Measurements from ENCODE around the gene ALKBH4. TPM values are rescaled to one million over a fixed set of nuclear protein-coding genes. Genes with fewer than 3 reads are reported as not detected.

Gene ALKBH4
- total RNA-seq, 1 experiment from 2014 or later: 13.8 TPM

DNA sequence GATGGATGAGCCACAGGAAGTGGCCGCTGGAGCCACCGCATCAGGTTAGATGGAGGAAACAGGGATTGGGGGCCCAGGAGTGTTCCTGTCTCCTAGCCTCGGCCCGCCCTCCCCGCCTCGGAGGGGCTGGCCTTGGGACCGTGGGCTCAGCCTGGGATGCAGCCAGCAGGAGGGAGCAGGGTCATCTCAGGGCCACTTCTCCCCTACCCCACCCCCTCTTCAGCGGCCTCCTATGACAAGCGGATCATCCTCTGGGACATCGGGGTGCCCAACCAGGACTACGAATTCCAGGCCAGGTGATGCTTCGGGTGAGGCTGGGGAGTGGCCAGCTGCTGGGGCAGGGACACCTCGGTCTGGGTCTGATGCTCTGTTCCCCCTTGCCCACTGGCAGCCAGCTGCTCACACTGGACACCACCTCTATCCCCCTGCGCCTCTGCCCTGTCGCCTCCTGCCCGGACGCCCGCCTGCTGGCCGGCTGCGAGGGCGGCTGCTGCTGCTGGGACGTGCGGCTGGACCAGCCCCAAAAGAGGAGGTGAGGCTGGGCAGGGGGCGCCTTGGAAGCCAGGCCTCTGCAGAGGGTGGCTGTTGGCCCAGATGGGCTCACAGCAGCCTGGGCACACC is 4.8 kb upstream of the ALKBH4 start:
- no TSS peak for BruUV-seq (replicated peaks)
- Mint-ChIP-seq H3K9me3 (ENCODE audit: unreplicated experiment) (no peaks in the 10 kb centered on the region), H3K4me1 (ENCODE audit: low read depth, unreplicated experiment) (no peaks in the 10 kb centered on the region), H3K27me3 (ENCODE audit: insufficient read depth, unreplicated experiment) (no peaks in the 10 kb centered on the region), H3K27ac (ENCODE audit: unreplicated experiment) (no peak overlapping the region), H3K4me3 (ENCODE audit: unreplicated experiment) (no peak overlapping the region), H3K36me3 (ENCODE audit: insufficient read depth, unreplicated experiment) (peaks cover 45% of the 10 kb centered on the region)
- POLR2A ChIA-PET: no interaction called here
- DNase-seq: peak in 1 of 2 experiments; percentile 28
- intact Hi-C loops (cut with micrococcal nuclease; ENCODE audit: unreplicated experiment): no loop called here
- Histone ChIP-seq H3K4me1 (peaks cover 5% of the 10 kb centered on the region; the same call in 1 of the 2 replicates), H3K4me3 (ENCODE audit: low read depth, low read length) (no peak overlapping the region), H3K36me3 (ENCODE audit: control insufficient read depth, insufficient read depth, low read length) (no peaks in the 10 kb centered on the region; the same call in 1 of the 2 replicates), H3K9me3 (no peaks in the 10 kb centered on the region), H3K27me3 (replicated peaks; ENCODE audit: control insufficient read depth, insufficient read depth, low read length) (no peaks in the 10 kb centered on the region)
- CTCF ChIA-PET: no interaction called here
- TF ChIP-seq, protein P1, sequence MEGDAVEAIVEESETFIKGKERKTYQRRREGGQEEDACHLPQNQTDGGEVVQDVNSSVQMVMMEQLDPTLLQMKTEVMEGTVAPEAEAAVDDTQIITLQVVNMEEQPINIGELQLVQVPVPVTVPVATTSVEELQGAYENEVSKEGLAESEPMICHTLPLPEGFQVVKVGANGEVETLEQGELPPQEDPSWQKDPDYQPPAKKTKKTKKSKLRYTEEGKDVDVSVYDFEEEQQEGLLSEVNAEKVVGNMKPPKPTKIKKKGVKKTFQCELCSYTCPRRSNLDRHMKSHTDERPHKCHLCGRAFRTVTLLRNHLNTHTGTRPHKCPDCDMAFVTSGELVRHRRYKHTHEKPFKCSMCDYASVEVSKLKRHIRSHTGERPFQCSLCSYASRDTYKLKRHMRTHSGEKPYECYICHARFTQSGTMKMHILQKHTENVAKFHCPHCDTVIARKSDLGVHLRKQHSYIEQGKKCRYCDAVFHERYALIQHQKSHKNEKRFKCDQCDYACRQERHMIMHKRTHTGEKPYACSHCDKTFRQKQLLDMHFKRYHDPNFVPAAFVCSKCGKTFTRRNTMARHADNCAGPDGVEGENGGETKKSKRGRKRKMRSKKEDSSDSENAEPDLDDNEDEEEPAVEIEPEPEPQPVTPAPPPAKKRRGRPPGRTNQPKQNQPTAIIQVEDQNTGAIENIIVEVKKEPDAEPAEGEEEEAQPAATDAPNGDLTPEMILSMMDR (IDR thresholded peaks at IDR 0.05; ENCODE audit: insufficient read depth in 1 of 2, low read depth in 1 of 2, low read length in 1 of 2, severe bottlenecking in 1 of 2, unreplicated experiment in 1 of 2): no peak

DNA sequence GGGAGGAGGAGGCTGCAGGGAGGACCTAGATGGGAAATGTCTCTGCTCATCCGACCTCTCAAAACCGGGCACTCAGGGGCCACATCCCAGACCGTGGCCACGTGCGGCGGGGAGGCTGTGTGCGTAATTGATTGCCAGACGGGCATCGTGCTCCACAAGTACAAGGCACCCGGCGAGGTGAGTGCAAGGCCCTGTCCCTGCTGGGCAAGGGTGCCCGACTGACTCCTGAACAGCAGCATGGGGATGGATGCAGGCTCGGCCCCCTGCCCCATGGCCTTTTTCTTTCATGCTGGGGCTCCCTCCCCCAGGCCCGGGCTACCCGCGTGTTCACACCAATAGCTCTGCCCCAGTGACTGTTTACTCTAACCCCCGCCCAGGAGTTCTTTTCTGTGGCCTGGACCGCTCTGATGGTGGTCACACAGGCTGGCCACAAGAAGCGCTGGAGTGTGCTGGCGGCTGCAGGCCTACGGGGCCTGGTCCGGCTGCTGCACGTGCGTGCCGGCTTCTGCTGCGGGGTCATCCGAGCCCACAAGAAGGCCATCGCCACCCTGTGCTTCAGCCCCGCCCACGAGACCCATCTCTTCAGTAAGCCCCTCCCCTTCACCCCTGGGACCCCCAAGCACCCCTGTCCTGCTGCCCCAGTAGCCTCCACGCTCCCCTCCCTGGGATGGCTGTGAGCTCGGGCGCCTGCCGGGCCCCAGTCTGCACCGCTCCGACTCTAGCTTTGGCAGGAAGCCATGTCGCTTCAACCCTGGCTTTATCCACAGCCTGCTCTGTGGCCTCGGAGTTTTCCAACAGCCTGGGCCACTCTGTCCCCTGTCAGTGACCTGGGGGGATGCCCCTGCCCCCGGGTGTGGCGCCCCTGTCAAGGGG is 4.1 kb upstream of the ALKBH4 start:
- H3K4me3 Mint-ChIP-seq (ENCODE audit: unreplicated experiment): no peak overlapping the region
- TF ChIP-seq, protein P1 (IDR thresholded peaks at IDR 0.05; ENCODE audit: insufficient read depth in 1 of 2, low read depth in 1 of 2, low read length in 1 of 2, severe bottlenecking in 1 of 2, unreplicated experiment in 1 of 2): no peak
- ChIA-PET CTCF (no interaction called here), POLR2A (no interaction called here)
- peaks cover 45% of the 10 kb centered on the region for H3K36me3 Mint-ChIP-seq (ENCODE audit: insufficient read depth, unreplicated experiment)
- Histone ChIP-seq H3K27me3 (replicated peaks; ENCODE audit: control insufficient read depth, insufficient read depth, low read length) (no peaks in the 10 kb centered on the region), H3K9me3 (no peaks in the 10 kb centered on the region), H3K4me1 (peaks cover 5% of the 10 kb centered on the region; the same call in 1 of the 2 replicates), H3K4me3 (ENCODE audit: low read depth, low read length) (no peak overlapping the region), H3K36me3 (ENCODE audit: control insufficient read depth, insufficient read depth, low read length) (no peaks in the 10 kb centered on the region; the same call in 1 of the 2 replicates)
- intact Hi-C loops (cut with micrococcal nuclease; ENCODE audit: unreplicated experiment): no loop called here
- H3K4me1 Mint-ChIP-seq (ENCODE audit: low read depth, unreplicated experiment): peaks cover 6% of the 10 kb centered on the region
- H3K27me3 Mint-ChIP-seq (ENCODE audit: insufficient read depth, unreplicated experiment): no peaks in the 10 kb centered on the region
- peak in 1 of 2 experiments; percentile 33 for DNase-seq
- BruUV-seq (replicated peaks): no TSS peak
- no peaks in the 10 kb centered on the region for H3K9me3 Mint-ChIP-seq (ENCODE audit: unreplicated experiment)
- H3K27ac Mint-ChIP-seq (ENCODE audit: unreplicated experiment): no peak overlapping the region

DNA sequence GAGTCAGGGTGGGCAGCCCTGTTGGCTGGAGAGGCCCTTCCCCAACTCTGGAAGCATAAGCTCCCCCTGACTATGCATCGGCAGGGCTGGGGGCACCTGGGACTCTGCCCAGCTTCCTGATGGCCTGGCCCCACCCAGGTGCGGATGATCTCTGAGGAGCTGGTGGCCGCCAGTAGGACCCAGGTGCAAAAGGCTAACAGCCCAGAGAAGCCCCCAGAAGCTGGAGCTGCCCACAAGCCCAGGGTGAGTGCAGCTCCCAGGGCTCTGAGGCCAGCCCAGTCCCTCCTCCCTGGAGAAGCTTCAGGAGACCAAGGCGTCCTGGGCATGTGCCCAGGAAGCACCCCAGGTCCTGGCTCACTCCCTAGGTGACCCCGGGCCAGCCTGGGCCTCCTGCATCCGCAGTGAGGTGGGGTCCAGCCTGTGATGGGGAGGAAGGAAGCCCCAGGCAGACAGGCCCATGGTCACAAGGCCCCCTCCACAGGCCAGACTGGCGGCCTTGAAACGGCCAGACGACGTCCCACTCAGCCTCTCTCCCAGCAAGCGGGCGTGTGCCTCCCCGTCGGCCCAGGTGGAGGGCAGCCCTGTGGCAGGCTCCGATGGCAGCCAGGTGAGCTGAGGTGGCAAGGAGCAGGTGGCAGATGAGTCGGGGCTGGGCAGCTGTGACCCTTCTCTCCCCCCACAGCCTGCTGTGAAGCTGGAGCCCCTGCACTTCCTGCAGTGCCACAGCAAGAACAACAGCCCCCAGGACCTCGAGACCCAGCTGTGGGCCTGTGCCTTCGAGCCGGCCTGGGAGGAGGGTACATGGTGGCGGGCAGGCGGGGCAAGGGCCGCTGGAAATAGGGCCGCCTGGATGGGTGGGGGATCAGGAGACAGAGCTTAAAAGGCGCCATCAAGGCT is 3.2 kb upstream of the ALKBH4 start:
- Histone ChIP-seq H3K27me3 (replicated peaks; ENCODE audit: control insufficient read depth, insufficient read depth, low read length) (no peaks in the 10 kb centered on the region), H3K9me3 (no peaks in the 10 kb centered on the region), H3K4me3 (ENCODE audit: low read depth, low read length) (no peak overlapping the region), H3K36me3 (ENCODE audit: control insufficient read depth, insufficient read depth, low read length) (no peaks in the 10 kb centered on the region; the same call in 1 of the 2 replicates), H3K4me1 (peaks cover 5% of the 10 kb centered on the region; the same call in 1 of the 2 replicates)
- no peaks in the 10 kb centered on the region for H3K9me3 Mint-ChIP-seq (ENCODE audit: unreplicated experiment)
- H3K27ac Mint-ChIP-seq (ENCODE audit: unreplicated experiment): no peak overlapping the region
- DNase-seq: no peak
- no peaks in the 10 kb centered on the region for H3K27me3 Mint-ChIP-seq (ENCODE audit: insufficient read depth, unreplicated experiment)
- intact Hi-C loops (cut with micrococcal nuclease; ENCODE audit: unreplicated experiment): no loop called here
- POLR2A ChIA-PET: no interaction called here
- peaks cover 38% of the 10 kb centered on the region for H3K36me3 Mint-ChIP-seq (ENCODE audit: insufficient read depth, unreplicated experiment)
- BruUV-seq (replicated peaks): no TSS peak
- no peak overlapping the region for H3K4me3 Mint-ChIP-seq (ENCODE audit: unreplicated experiment)
- TF ChIP-seq, protein P1 (IDR thresholded peaks at IDR 0.05; ENCODE audit: insufficient read depth in 1 of 2, low read depth in 1 of 2, low read length in 1 of 2, severe bottlenecking in 1 of 2, unreplicated experiment in 1 of 2): no peak
- CTCF ChIA-PET: interaction anchor here (0.6 to 1.0 kb wide), 2 partner anchors 177 to 477 kb away, joined by 3 read pairs; no protein-coding TSS in a partner anchor
- H3K4me1 Mint-ChIP-seq (ENCODE audit: low read depth, unreplicated experiment): peaks cover 8% of the 10 kb centered on the region

Data from Caco-2 (cell line).